SKM-1 (cell line): ENCODE data around the gene ZNF563.
"Not testable (repeated sequence)": the region's sequence is repeated elsewhere in the genome, so short reads cannot be mapped to it uniquely, and the experiment has no call there.

ENCODE experiments used
- DNase-seq: peaks from one replicate; lab custom pipeline; 2025; ENCODE audit not compliant: unreplicated experiment; lab: John Stamatoyannopoulos, UW

Gene ZNF563

DNA sequence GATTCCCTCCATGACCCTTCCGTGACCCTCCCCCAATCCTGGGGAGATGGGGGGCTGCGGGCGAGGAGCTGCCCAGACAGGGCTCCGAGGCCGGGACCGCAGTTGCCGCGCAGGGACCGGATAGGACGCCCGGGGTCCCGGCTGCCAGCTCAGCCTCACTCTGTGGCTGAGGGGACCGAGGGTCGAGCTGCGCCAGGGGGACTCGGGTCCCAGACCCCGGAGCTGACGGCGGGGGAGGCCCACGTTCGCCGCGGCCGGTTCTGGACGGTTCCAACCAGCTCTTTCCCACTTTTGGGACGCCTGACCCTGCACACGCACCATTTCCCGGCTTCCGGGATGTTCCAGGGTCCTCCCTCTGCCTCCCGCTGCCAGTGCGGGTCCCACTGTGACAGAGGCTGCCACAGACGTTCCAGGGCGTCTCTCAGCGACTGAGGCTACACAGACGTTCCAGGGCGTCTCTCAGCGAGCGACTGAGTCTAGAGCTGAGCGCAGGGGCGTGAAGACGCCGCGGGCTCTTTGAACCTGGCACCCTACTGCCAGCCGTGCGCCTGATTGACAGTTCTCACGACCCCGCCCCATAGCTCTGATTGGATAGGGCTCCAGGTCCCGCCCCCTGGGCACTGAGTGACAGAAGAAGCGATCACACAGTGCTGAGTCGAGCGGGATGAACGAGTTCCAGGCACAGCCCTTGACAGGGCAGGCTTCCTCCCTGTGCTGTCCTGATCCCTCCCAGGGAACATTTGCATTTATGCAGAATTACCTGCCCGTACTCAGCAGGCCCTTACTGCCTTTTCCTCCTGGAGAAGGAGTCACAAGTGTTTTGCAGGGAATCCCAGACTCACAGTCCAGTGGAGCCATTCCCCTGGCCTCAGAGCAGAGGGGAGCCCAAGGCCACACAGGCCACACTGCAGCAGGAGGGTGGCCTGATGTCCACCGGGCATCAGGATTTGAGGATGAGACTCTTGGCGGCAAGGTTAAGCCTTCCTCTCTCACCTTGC, at the start of gene ZNF563:
ZNF563 (minus strand) TSS at position 472 of the 998 bp plus-strand sequence; CDS start at position 321, 151 bp downstream.
- DNase-seq: peak; percentile 94

DNA sequence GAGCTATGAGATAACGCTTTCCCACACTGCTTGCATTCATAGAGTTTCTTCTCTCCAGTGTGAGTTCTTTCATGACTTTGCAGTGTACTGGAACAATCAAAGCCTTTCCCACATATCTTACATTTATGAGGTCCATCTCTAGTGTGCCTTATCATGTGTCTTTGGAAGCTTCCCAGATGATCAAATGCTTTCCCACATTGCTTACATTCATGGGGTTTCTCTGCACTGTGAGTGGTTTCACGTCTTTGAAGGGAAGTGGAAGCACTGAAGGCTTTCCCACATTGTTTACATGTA, 47.0 kb upstream of the ZNF563 start:
- DNase-seq: no peak

GRCh38 chr19:12379732-12380443, 46.5 kb upstream of the ZNF563 start:
- no peak for DNase-seq

GRCh38 chr19:12374026-12374425, 40.6 kb upstream of the ZNF563 start:
- DNase-seq: no peak

GRCh38 chr19:12365236-12366162, 32.1 kb upstream of the ZNF563 start, which contains the start of gene ZNF442:
ZNF442 (minus strand) TSS chr19:12365683; CDS start chr19:12363631, 2,052 bp downstream.
- DNase-seq: peak; percentile 91

DNA sequence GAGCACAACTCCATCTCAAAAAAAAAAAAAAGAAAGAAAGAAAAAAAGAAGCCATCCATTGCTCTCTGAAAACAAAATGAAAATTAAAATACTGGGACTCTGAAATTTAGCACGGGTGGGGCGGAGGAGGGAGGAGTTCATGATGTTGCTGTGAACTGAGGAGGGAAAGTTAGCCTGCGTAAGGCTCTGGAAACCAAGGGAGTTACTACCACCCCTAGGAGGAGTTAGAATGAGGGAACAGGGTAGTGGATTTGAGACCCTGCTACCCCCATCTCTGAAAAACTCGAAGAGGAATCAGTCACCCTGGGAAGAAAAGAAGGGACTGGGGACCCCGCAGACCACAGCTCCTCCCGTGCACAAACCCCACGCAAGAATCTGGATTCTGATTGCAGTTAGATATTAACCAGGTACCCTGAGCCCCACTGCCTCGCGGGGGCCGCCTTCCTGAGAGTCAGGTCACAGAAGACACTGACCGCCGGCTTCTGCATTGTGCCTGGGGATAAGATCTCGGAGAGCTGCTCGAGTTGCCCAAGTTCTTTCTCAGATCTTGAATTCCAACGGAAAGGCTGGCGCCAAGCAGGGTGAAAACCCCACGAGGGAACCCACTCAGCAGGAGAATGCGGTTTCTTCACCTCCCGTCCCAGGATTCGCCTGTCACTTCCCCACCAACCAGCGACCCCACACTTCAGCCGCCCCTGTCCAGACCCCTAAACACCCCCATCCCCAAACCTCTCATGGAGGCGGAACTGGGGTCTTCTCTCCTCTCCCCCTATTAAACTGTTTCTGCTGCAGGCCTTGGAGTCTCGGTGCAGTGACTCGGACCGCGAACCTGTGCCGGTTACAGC, 31.2 kb upstream of the ZNF563 start:
- DNase-seq: no peak

GRCh38 chr19:12362236-12362635, 28.8 kb upstream of the ZNF563 start:
- not testable (repeated sequence) for DNase-seq

DNA sequence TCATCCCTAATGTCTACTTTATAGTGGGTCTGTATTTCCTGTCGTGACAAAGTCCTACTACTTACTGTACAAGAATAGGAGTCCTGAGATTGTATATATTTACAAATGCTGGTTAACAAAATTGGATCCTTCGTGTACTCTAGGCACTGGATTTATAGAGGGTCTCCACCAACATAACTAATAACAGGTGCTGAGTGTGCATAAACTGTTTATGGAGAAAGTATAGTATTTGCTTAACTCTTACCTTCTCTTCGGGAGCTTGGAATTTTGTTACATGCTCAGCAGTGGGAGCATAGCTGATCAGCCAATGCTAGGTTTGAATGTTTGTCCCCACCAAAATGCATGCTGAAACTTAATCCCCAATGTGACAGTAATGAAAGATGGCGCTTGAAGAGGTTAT, 19.9 kb upstream of the ZNF563 start:
- DNase-seq: no peak

DNA sequence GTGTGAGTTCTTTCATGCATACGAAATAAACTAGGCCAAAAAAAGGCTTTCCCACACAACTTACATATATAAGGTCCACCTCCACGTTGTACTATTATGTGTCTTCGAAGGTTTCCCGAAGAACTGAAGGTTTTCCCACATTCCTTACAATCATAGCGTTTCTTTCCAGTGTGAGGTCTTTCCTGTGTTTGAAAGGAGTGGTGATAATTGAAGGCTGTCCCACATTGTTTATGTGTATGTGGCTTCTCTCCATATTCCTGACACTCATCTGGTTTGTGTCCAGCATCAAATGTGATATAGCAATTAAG, 17.4 kb upstream of the ZNF563 start:
- DNase-seq: no peak

DNA sequence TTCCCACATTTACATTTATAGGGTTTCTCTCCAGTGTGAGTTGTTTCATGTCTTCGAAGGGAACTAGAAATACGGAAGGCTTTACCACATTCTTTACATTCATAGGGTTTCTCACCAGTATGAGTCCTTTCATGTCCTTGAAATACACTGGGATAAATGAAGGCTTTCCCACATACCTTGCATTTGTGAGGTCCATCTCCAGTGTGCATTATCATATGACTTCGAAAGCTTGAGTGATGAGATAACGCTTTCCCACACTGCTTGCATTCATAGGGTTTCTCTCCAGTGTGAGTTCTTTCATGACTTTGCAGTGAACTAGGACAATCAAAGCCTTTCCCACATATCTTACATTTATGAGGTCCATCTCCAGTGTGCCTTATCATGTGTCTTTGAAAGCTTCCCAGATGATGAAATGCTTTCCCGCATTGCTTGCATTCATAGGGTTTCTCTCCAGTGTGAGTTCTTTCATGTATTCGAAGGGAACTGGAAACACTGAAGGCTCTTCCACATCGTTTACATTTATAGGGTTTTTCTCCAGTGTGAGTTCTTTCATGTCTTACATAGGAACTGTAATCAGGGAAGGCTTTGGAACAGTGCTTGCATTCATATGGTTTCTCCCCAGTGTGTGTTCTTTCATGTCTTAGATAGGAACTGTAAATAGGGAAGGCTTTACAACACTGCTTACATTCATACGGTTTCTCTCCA, 16.9 kb upstream of the ZNF563 start:
- DNase-seq: no peak

DNA sequence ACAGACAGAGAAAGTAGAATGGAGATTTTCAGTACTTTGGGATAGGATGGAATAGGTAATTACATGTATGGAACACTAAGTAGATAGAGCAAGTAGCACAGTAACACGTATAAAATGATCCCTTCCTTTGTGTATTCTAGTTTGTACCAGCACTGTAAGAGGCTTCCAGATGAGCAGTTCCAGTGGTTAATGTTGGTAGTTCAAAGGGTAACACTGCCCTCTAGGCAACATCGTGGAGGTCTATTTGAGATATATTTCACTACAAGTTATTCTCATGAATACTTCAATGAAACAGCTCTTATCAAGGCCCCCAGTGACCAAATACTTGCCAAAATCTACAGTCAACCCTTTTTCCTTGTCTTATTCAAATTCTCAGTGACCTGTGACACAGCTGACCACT, 13.5 kb upstream of the ZNF563 start:
- DNase-seq: no peak

GRCh38 chr19:12345197-12345596, 11.8 kb upstream of the ZNF563 start:
- DNase-seq: no peak

DNA sequence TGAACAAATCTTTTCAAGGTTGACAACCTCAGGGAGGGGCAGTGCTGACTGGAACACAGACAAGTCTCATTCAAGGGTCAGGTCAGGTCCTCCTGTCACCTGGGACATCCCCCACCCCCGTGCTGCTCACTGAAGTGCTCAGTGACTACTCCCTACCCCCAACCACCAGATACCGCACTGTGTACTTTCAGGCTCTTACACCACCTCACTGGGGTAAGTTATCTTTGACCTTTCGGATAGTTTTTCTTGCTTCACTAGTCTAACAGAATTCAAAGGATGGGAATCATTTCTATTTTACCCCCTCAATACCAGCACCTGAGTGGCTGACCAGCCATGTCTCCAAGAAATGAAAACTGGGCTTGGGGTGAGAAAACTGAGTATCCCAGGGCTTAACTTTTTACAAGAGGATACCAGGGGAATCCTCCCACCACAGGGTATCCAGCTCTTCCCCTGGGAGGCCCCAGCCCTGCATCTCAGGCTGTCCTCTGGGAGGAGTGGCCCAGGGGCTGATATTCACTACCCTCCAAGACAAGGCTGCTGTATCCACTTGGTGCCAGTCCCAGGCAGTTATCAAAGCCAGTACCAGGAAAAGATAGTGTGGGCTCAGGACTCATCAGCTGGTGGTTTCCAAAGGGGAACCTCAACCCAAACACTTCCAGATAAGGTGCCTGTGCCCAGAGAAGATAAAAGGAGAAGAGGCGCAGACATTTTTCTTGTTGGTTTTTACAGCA, 2.1 kb downstream of the ZNF563 start:
- no peak for DNase-seq

GRCh38 chr19:12330340-12330739, 3.1 kb downstream of the ZNF563 start:
- DNase-seq: no peak

GRCh38 chr19:12325690-12326089, 7.7 kb downstream of the ZNF563 start:
- DNase-seq: no peak

DNA sequence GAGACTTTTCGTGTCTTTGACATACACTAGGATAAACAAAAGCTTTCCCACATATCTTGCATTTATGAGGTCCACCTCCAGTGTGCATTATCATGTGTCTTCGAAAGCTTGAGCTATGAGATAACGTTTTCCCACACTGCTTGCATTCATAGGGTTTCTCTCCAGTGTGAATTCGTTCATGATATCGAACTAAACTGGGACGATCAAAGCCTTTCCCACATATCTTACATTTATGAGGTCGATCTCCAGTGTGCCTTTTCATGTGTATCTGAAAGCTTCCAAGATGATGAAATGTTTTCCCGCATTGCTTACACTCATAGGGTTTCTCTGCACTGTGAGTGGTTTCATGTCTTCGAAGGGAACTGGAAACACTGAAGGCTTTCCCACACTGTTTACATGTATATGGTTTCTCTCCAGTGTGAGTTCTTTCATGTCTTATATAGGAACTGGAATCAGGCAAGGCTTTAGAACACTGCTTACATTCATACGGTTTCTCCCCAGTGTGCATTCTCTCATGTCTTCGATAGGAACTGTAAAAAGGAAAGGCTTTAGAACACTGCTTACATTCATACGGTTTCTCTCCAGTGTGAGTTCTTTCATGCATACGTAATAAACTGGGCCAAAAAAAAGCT, 14.5 kb downstream of the ZNF563 start:
- no peak for DNase-seq

DNA sequence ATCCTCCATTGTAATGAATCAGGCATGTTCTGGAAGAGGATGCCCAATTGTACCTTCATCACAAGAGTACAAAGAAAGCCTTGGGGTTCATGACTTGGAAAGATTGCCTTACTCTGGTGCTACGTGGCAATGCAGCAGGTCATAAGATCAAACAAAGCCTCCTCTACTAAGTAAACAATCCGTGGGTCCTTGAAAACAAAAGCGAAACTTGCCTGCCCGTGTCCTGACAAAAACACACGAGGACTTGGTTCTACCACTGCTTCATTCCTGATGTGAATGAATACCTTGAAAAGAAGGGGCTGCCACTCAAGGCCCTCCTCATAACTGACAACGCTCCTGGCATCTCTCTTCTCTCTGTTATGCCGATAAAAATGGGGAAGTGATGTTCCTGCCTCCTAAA, 18.9 kb downstream of the ZNF563 start:
- no peak for DNase-seq

GRCh38 chr19:12308891-12309290, 24.5 kb downstream of the ZNF563 start:
- not testable (repeated sequence) for DNase-seq

GRCh38 chr19:12295191-12295590, 38.2 kb downstream of the ZNF563 start:
- no peak for DNase-seq
